Hepatocyte (in vitro differentiated cells): ENCODE data around the gene NANOS2. TPM values are rescaled to one million over a fixed set of nuclear protein-coding genes. Genes with fewer than 3 reads are reported as not detected.

Experiments
- DNase-seq: peaks from one replicate; pipeline ENCODE4 v3.0.0-alpha.2; 2016; ENCODE audit warnings: low spot score
- H2AFZ ChIP-seq: fragments of 200-600 bp; sonication (generic); 2 replicates; pipeline ENCODE4 v1.6.0; 2016; ENCODE audit warnings: antibody characterized with exemption, mild to moderate bottlenecking
- H3K27ac ChIP-seq: fragments of 200-600 bp; sonication (generic); 2 replicates; pipeline ENCODE4 v1.5.1; 2016; ENCODE audit warnings: mild to moderate bottlenecking
- H3K27me3 ChIP-seq: fragments of 200-600 bp; sonication (generic); 2 replicates; pipeline ENCODE4 v1.6.1; 2016
- H3K36me3 ChIP-seq: fragments of 200-600 bp; sonication (generic); replicated peaks from 2 replicates; pipeline ENCODE4 v1.5.1; 2016; ENCODE audit warnings: low read depth; ENCODE audit not compliant: insufficient read depth
- H3K4me1 ChIP-seq: fragments of 200-600 bp; sonication (generic); 2 replicates; pipeline ENCODE4 v1.5.1; 2016; ENCODE audit warnings: mild to moderate bottlenecking, moderate library complexity; ENCODE audit not compliant: insufficient read depth
- H3K4me2 ChIP-seq: fragments of 200-600 bp; sonication (generic); 2 replicates; pipeline ENCODE4 v1.6.0; 2016
- H3K4me3 ChIP-seq: fragments of 200-600 bp; sonication (generic); 2 replicates; pipeline ENCODE4 v1.5.1; 2016; ENCODE audit warnings: mild to moderate bottlenecking
- H3K79me2 ChIP-seq: fragments of 200-600 bp; sonication (generic); 2 replicates; pipeline ENCODE4 v1.6.0; 2017; ENCODE audit warnings: mild to moderate bottlenecking
- H3K9me2 ChIP-seq: fragments of 200-600 bp; sonication (generic); replicated peaks from 2 replicates; pipeline ENCODE4 v1.6.0; 2017; ENCODE audit warnings: mild to moderate bottlenecking; ENCODE audit not compliant: insufficient read depth
- H3K9me3 ChIP-seq: fragments of 200-600 bp; sonication (generic); 2 replicates; pipeline ENCODE4 v1.5.1; 2016; ENCODE audit warnings: low read depth, mild to moderate bottlenecking
- H4K20me1 ChIP-seq: fragments of 200-600 bp; sonication (generic); 2 replicates; pipeline ENCODE4 v1.6.0; 2016; ENCODE audit warnings: mild to moderate bottlenecking; ENCODE audit not compliant: insufficient read depth, poor library complexity, severe bottlenecking
- CTCF ChIP-seq: fragments of 200-600 bp; sonication (generic); IDR thresholded peaks from 2 replicates; pipeline ENCODE4 v1.5.1; 2016; ENCODE audit warnings: antibody characterized with exemption, mild to moderate bottlenecking; ENCODE audit not compliant: poor library complexity
- EZH2 ChIP-seq: fragments of 200-600 bp; sonication (generic); IDR thresholded peaks from 2 replicates; pipeline ENCODE4 v1.6.1; 2016; ENCODE audit warnings: antibody characterized with exemption, mild to moderate bottlenecking, borderline replicate concordance
- EZH2phosphoT487 ChIP-seq: fragments of 200-600 bp; sonication (generic); IDR thresholded peaks from one replicate; pipeline ENCODE4 v1.6.1; 2018; ENCODE audit warnings: antibody characterized with exemption, mild to moderate bottlenecking, low read depth, moderate library complexity; ENCODE audit not compliant: unreplicated experiment, severe bottlenecking
- WGBS: methylation state at CpG from one replicate; pipeline ENCODE4 v1.1.6; 2016; ENCODE audit warnings: low lambda C conversion rate; ENCODE audit errors: missing lambda C conversion rate; 5-methylcytosine and 5-hydroxymethylcytosine counted together
- polyA plus RNA-seq: library from polyadenylated mRNA; unstranded; fragments of >200 nt; fragmentation: Nextera tagmentation; extraction: Ambion mirVana; gene quantifications from 2 replicates; pipeline ENCODE4 v1.2.1, GENCODE V29; 2016
- total RNA-seq: library from RNA; depleted of rRNA; stranded (reverse); fragments of >200 nt; gene quantifications from 2 replicates; pipeline ENCODE4 v1.2.3, GENCODE V29; 2014

Gene NANOS2
- total and polyA plus RNA-seq, 2 experiments from 2014 or later = not detected

GRCh38 chr19:45924891-45925447, 10.4 kb upstream of the NANOS2 start:
- H3K4me3 ChIP-seq = no peak overlapping the region
- 74% methylated on average over 6 of the region's 6 CpGs for WGBS
- H3K27ac ChIP-seq = no peak overlapping the region
- H2AFZ ChIP-seq = no peak overlapping the region
- H3K9me2 ChIP-seq = no peaks in the 10 kb centered on the region
- no peaks in the 10 kb centered on the region for H4K20me1 ChIP-seq
- no peaks in the 10 kb centered on the region for H3K9me3 ChIP-seq
- H3K79me2 ChIP-seq = no peaks in the 10 kb centered on the region
- H3K27me3 ChIP-seq = no peaks in the 10 kb centered on the region
- H3K4me2 ChIP-seq = no peak overlapping the region
- DNase-seq = no peak
- H3K36me3 ChIP-seq = no peaks in the 10 kb centered on the region
- no peaks in the 10 kb centered on the region for H3K4me1 ChIP-seq
- TF ChIP-seq EZH2 (no peak), CTCF (no peak), EZH2phosphoT487 (no peak)

GRCh38 chr19:45922281-45922680, 7.7 kb upstream of the NANOS2 start:
- no peak overlapping the region for H3K4me2 ChIP-seq
- no peaks in the 10 kb centered on the region for H3K79me2 ChIP-seq
- H4K20me1 ChIP-seq = no peaks in the 10 kb centered on the region
- no peaks in the 10 kb centered on the region for H3K9me2 ChIP-seq
- H3K4me3 ChIP-seq = no peak overlapping the region
- H3K27ac ChIP-seq = no peak overlapping the region
- H3K36me3 ChIP-seq = no peaks in the 10 kb centered on the region
- no peaks in the 10 kb centered on the region for H3K9me3 ChIP-seq
- WGBS = 60% methylated on average over 9 of the region's 9 CpGs
- H3K27me3 ChIP-seq = no peaks in the 10 kb centered on the region
- TF ChIP-seq EZH2phosphoT487 (no peak), EZH2 (no peak), CTCF (no peak)
- H3K4me1 ChIP-seq = no peaks in the 10 kb centered on the region
- no peak overlapping the region for H2AFZ ChIP-seq
- DNase-seq = no peak

GRCh38 chr19:45920458-45920857, 5.9 kb upstream of the NANOS2 start:
- H3K27ac ChIP-seq = no peak overlapping the region
- H3K4me3 ChIP-seq = no peak overlapping the region
- H3K4me2 ChIP-seq = no peak overlapping the region
- no peak for DNase-seq
- no peaks in the 10 kb centered on the region for H3K36me3 ChIP-seq
- H4K20me1 ChIP-seq = no peaks in the 10 kb centered on the region
- H2AFZ ChIP-seq = no peak overlapping the region
- WGBS = 90% methylated on average over 8 of the region's 8 CpGs
- no peaks in the 10 kb centered on the region for H3K79me2 ChIP-seq
- H3K4me1 ChIP-seq = no peaks in the 10 kb centered on the region
- H3K9me3 ChIP-seq = no peaks in the 10 kb centered on the region
- H3K9me2 ChIP-seq = no peaks in the 10 kb centered on the region
- H3K27me3 ChIP-seq = no peaks in the 10 kb centered on the region
- TF ChIP-seq EZH2 (no peak), CTCF (no peak), EZH2phosphoT487 (no peak)
